Hematopoietic multipotent progenitor cell treated with erythropoietin and hydrocortisone succinate and interleukin-3 and kit ligand, for 6 days (in vitro differentiated cells): ENCODE results near the gene SMIM38.

Source experiments
- DNase-seq: peaks from one replicate; pipeline ENCODE4 v3.0.0-alpha.2; 2015

The SMIM38 gene

DNA sequence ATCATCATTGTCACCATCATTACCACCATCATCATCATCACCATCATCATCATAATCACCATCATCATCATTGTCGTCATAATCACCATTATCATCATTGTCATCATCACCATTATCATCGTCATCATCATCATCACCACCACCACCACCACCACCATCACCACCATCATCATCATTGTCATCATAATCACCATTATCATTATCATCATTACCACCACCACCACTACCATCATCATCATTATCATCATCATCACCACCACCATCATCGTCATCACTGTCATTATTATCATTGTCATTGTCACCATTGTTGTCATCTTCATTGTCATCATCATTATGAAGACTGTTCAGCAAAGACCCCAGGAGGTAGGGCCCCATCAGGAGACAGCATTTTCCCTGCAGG lies 33.3 kb downstream of the SMIM38 start:
- no peak for DNase-seq

DNA sequence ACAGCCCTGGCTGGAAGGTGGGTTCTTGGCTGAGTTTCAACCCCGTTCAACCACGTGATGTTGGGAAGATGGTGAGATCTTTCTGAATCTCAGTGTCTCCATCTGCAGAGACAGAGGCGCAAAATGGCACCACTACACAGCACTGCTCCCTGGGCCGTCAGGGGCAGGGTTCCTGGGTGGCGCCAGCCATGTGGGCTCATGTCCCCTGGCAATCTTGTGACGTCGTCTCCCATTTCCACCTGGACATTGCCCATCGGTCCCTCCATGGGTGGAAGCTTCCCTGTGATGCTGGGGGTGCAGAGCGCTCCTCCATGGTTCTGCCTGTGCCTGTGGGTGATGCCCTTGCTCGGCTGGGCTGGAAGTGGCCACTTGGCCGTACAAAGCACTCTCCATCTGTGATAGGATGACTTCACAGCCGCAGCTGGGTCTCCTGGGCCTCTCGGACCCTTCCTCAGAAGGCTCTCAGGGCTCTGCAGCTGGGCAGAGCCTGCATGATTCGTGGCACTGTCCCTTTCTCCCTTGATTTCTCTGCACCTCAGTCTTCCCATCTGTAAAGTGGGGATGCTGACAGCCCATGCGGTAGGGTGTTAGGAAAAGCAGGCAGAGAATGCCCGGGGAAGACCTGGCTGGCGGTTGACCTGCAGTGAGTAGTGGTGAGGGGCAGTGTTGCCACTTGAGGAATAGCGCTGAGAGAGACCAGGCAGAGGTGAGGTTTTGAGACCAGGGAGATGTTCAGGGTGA lies 35.2 kb downstream of the SMIM38 start:
- no peak for DNase-seq

DNA sequence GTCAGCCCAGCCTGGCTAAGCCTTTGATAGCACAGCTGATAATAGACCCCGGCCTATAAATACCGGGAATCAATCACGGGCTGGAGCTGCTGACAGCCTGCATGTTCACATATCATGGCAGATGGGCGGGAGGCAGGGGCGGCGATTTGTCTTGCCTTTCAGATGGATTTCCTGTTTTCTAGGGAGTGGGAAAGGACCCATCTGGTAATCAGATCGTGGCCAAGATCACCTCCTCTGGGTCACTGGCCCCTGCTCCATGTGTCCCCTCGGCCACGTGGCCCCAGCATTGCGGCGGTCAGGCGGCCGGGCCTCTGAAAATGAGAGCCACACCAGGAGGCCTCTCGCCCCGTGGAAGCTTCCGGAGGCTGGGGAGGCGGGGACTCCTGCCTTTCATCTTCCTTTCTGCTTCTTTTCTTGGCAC lies 36.6 kb downstream of the SMIM38 start:
- DNase-seq = no peak

DNA sequence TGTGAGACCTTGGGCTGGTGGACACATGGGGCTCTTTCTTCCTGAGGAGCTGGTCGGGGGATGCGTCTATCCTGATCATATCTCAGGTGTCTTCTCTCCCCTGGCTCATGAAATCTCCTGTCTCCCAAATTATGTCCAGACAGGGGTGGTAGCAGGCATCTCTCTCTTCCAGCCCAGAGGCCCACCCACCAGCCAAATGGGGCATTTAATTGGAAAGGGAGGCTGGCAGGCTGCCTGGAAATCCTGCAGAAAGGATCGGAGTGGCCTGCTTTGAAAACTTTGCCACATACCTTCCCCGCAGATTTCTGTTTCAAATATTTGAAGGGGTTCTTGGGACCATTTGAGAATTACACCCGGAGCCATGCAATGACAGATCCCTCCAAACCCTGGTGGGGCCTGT lies 37.4 kb downstream of the SMIM38 start:
- DNase-seq = no peak

DNA sequence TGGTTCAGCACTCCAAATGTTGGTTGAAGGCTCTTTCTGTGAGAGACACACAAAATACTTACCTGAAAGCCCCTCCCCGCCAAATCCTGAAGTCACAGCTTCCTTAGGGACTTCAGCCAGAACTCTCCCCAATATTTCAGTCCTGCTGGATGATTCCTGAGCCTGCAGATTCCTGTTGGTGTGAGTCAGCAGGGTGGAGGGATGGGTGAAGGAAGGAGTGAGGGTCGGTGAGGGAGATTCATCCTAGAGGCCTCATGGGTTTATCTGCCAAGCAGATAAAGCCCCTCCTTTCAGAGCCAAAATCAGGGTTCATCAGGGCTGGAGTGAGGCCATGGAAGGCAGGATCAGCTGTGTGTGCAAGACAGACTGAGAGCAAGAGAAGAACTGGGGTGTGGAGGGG lies 37.9 kb downstream of the SMIM38 start:
- DNase-seq = no peak

DNA sequence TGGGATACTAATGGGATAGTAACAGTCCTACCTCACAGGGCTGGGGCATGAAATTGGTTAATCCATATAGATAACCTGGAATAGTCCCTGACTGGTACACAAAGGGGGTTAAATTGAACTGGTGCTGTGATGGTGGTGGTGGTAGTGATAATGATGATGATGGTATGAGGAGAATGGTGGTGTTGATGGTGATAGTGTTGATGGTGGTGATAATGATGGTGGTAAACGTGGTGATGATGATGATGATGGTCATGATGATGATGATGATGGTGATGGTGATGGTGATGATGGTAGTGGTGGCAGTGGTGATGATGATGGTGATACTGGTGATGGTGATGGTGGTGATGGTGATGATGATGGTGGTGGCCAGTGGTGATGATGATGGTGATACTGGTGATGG lies 38.7 kb downstream of the SMIM38 start:
- no peak for DNase-seq

DNA sequence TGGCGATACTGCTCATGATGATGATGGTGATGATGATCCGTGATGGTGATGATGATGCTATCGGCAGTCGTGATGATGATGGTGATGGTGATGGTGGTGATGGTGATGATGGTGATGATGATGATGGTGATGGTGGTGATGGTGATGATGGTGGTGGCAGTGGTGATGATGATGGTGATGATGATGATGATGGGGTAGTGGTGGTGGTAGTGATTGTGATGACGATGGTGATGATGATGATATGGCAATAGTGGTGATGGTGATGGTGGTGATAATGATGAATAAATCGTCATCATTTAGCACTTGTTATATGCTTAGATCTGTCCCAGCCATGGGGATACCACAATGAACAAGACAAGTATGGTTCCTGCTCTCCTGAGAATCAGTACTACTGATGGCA lies 39.2 kb downstream of the SMIM38 start:
- no peak for DNase-seq

DNA sequence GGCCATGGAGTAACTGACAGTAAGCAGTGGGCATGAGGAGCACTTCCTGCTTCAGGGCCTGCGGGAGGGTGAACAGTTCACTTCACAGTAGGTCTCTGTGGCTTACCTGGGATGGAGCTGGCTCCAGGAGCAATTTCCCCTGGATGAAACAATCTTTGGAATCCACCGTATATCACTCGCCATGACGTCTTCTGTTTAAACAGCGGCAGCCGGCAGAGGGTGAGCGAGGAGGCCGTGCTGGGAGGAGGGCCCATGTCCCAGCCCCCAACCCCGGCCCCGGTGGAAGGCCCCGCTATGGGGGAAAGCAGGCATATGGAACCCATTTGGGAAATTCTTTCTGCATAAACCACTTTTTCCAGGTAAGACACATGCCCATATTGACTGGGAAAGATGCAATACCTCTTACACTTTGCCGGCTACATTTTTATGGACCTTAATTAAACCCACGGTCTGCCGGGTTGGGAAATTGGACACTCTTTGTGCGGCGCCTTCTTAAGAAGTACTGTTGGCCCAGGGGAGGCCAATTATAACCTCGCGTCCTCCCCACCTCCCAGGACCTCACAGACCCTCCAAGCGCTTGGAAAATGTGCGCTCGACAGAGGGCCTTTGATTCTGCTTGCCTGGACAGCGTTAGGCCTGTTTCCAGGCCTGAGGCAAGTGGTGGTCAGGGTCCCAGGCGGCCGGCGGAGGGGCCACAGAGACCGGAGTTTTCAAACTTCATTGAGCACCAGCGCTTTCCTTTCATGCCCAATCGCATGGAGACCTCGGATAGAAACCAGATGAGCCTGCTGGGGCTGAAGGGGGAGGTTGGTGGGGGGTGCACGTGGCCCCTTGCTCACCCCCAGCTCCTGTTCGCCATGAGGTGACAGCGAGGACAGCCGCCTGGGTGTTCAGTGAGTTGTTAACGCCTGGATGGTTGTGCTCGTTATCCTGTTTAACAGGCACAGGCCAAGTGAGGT lies 40.4 kb downstream of the SMIM38 start:
- no peak for DNase-seq

DNA sequence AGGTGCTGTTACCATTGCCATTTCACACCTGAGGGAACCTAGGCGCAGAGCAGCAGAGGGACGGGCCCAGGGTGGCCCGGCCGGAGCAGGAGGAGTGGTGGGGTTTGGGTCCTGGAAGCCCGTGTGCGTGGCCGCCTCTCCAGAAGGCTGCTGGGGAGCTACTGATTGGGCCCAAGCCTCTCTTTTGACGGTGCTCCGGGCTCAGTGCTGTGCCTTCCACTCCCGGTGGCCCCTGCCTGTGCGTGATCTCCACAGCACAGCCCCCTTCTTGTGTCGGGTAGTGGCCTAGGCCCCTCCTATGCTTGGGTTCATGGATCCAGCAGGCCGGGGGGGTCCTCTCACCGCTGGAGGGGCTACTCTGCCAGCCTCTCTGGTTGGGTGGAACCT lies 41.0 kb downstream of the SMIM38 start:
- DNase-seq = no peak

DNA sequence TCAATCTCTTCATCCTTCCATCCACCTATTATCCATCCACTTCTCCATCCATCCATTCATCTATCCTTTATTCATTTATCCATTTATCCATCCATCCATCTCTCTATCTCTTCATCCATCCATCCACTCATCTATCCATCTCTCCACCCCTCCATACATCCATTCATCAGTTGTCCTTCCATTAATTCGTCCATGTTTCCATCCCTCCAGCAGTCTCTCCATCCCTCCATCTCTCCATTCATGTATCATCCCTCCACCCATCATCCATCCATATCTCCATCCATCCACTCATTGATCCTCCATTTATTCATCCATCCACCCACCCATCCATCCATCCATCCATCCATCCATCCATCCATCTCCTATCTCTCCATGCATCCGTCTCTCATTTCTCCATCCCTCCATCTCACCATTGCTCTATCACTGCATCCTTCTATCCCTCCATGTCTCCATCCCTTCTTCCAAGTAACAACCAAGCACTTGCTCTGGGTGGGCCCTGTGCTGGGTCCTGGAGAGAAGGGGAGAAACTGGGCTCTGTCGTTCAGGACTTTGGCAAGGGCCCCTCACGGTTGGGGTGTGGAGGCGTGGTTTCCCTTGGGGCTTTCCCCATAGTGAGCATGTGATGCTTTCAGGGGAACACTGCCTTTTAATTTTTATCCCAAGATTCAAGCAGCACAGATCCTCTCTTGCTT lies 43.3 kb downstream of the SMIM38 start:
- DNase-seq = no peak

DNA sequence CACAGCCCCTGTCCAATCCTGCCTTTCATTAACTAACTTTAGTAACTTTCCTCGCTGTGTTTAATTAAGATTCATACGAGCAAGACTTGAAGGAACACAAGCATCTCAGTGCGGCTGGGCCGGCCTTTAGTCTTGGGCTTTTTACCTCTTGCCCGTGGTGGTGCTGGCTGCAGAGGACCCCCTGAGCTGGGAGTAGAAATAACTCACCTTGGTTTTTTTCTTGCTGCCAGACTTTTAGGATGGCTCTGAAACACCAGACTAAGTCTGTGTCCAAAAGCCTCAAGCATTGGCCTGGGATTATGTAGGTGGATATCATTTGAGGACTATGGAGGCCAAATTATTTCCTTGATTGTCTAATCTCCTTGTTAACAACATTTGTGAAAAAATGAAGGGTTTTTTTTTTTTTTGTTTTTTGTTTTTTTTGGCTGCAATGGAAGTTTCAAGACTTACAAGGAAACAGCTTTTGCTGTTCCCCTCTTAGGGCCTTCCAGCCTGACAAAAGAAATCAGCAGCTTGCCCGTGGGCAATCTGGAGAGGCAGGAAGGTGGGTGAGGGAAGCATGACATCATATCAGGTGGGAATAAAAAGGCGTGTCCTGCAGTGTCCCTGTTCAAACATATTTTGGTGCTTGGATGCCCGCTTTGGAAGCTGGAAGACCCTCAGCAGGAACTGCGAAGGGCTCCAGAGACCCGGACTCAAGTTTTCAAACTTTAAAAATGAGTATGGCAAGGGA lies 44.0 kb downstream of the SMIM38 start:
- DNase-seq = no peak

DNA sequence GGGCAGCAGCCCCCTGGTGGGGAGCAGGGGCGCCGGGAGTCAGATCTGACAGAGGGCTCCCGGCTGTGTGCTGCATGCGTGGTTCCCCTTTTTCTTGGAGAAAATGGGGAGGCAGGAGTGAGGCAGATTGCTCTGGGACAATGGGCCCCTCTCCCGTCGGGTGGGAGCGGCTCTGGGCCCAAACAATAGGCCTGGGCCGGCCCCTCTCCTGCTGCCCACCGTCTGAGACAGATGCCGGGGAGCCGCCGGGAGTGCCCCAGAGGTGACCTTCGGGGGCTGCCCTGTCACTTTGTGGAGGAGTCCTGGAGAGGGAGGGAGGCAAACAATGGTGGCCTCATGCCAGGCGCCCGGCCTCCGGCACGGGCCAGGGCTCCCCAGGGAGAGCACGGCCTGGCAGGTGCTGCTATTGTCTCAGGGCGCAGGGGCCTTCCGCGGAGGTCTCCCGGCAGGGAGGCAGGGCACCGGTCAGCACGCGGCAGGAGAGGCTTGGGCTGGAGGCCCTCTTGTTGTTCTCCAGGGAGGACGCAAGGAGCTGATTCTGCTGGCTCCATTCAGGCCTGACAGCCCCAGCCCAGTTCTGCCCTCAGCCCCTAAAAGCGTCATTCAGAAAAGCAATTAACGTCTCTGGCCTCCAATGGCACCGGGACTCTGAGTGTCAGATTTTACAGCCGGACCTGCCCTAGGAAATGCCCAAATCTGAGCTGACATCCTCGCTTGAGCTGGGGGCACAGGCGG lies 44.8 kb downstream of the SMIM38 start:
- DNase-seq = no peak

DNA sequence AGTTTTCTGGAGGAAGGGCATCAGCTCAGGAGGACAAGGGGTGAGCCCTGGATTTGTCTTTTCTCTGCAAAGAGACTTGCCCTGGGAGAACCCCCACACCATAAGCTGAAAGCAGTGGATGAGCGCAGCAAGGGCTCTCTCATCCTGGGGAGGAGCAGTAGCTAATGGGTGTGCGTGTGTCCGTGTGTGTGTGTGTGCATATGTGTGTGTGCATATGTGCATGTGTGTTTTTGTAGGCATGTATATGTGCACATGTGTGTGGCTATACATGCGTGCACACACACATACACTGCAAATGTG lies 45.3 kb downstream of the SMIM38 start:
- no peak for DNase-seq

DNA sequence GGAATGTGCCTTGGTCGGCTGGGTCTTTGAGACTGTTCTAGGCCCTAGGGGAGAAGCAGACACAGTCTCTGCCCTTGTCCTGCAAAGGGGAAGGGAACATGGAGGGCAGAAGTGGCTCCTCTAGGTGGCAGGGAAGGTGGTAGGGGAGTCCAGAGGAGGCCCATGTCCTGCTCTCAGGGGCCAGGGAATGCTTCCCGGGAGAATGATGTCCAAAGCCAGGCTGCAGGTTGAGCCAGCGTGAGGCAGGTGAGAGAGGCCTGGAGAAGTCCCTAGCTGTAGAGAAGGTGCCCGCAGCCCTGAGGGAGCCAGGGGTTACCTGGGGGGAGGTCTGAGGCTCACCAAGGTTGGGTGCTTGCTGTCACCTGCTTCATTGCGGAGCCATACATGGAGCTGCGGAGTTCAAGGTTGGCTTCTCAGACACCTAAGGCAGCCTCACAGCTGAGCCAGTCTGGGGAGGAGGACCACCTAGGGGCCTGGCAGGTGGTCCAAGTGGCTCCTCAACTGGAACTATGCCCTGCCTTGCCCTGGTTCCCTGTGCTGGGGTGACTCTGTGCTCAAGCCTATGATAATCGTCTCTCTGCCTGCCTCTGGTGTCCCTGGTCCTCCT lies 46.1 kb downstream of the SMIM38 start:
- no peak for DNase-seq

DNA sequence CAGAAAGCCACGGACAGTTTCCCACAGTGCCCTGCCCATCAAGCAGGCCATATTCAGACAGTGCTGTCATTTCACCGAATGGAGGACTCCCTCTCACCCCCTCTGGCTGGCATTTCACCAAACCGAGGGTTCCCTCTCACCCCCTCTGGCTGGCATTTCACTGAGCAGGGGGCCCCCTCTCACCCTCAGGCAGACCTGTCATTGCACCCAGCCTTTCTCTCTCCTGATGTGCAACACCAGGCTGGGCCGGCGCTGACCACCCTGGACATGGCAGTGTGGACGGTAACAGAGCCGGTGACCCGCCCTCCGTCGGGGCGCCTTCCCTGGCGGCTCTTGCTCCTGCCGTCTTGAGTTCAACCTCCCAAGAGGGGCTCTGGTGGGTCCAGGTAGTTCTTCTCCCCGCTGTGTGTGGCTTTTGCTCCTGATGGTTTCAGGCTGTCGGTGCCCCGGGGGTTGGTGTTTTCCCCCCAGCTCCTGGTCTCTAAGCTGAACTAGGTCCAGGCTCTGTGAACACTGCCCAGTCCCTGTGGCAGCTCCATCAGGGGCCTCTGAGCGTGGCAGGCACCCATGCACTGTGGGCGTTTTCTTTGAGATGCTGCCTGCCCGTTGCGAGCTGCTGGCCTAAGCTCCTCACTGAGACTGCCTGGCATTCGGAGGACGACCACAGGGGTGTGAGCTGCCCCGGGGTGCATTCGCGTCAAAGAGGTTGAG lies 46.9 kb downstream of the SMIM38 start:
- no peak for DNase-seq

DNA sequence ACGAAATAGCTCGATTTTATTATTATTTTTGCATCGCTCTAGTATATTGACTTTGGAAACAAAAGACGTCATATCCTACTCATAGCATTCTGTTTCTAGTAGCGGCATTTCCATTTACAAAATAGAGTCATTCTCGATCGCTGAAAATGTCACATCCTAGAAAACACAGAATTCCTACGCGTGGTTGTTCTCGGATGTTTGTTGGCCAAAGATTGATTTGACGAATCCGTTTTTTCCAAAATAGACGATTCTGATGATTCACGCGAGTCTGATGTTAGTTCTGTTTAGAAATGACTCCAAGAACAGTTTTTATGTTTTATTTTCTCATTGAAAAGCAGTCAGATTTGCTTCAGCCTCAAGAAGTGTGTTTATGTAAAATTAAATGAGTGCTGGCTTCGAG lies 47.6 kb downstream of the SMIM38 start:
- DNase-seq = no peak

DNA sequence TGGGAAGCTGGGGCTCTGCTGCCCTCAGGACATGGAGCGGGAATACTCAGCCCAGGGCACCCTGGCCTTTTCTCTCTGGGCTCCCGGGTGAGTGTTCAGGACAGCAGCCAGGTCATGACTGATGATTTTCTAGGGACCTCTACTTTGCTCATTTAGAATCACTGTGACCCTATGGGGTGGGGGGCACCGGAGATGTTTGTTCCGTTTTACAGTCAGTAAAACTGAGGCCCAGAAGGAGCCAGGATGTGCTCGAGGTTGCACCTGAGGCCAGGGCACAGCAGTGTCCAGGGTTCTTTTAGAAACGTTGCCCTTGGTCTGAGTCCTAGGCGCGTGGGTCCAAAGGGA lies 48.1 kb downstream of the SMIM38 start:
- no peak for DNase-seq

DNA sequence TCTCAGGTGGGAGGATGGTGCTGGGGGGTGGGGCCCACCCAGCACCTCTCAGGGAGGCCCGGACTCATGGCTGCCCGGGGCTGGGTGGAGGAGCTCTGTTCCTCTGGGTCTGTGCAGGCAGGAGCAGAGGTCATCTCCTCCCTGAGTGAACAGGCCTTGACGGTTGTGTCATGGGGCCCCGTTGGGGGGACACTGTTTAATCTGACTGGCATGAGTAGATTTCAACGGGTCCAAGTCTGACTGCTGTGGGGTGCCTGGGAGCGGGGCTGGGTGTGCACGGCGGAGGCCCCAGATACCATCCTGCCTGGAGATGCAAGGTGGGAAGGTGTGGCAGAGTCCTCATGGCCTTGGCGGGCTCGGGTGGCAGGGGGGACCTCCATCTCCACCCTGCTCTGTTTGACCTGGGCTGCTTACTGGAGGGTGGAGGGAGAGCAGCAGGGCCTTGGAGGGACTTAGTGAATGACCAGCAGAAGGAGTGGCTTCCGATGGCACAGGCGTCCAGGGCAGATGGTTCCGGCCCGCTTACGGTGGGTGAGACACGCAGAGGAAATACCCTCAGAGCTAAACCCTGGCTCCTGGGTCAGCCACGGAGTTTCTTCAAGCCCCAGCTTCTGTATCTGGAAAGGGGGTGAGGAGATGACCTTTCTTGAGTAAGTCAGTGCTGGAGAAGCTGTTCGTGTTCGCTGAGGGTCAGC lies 48.7 kb downstream of the SMIM38 start:
- DNase-seq = no peak

DNA sequence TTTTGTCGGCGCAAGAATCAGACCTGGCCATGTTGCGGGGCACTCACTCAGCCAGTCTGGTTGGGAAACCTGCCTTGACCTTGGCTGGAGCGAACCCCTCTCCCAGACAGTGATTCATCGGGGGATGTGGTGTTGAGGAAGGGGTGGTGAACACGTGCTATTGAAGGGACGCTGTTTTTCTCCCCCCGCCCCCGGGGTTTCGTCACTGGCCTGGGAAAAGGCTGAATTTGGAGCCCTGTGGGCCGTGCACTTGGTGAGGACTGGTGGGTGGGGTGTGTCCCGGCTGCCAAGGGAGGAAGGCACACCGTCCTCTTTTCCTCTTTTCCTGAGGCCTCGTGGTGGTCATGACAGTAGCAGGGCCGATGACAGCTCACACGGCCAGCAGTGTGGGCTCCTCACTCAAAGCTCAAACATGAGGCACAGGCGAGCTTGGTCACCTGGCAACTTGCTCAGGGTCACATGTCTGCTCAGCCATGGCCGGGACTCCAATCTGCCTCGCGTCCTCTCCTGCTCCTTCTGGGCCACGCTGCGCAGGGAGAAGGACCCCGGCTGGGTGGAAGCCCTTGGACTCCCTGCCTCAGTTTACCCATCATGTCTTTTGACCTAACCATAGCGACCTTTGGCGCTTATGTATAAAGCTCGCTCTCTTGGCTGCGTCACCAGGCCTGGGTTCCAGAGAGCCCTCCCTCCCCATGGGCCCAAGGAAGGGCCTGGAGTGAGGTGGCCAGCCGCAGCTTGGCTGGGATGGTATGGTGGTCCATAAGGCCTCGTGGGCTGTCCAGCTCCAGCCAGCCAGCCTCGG lies 49.4 kb downstream of the SMIM38 start:
- DNase-seq = no peak
